Measurements from ENCODE around the gene RIIAD1. TPM values are rescaled to one million over a fixed set of nuclear protein-coding genes. Genes with fewer than 3 reads are reported as not detected.

Gene RIIAD1
- polyA plus RNA-seq, 1 of the 3 experiments (the other 2 are of a cell fraction), result not detected

DNA sequence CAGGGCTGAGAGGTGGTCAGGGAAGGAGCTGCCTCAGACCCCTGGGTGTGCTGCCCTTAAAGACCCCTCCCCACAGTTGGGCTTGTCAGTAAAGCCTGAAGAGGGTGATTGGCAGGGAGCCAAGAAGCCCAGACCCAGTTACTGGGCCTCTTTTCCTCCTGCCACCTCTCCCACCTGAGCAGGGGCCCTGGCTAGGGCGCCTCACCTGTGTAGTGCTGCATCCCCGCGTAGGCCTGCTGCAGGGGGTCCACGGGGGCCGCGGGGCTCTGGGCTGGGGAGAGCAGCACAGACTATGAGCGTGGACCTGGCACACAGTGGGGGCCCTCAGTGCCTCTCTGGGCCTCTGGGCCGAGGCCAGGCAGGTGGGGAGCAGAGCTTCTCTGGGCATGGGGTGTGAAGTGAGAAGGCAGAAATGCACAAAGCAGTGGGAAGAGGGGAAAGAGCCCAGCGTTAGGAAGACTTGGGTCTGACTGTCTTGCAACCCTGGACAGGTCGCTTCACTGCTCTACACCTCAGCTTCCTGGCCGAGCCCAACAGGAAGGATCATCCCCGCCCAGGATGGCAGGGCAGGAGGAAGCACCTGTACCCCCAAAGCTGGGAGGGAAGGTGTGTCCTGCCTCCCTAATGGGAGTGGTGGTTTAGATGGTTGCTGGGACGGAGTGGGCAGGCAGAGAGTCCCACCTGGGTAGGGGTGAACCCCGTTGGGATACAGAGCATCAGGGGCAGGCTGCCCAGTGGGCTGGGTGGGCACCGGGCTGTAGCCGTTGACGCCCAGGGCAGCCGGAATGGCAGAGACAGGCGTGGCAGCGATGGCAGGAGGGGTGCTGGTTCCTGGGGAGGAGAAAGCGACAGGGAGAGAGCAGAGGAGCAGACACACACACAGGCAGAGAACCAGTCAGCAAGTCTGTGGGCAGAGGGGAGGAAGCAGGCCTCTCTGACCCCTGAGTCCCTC, 14.6 kb upstream of the RIIAD1 start:
- no peak for DNase-seq
- POLR2A ChIA-PET, result interaction anchor here (0.6 kb wide), 1 partner anchor 13 kb away, joined by 3 read pairs; no protein-coding TSS in a partner anchor
- no peaks in the 10 kb centered on the region for H4K20me1 ChIP-seq (ENCODE audit: insufficient read depth)
- no peaks in the 10 kb centered on the region for H3F3A ChIP-seq (replicated peaks; ENCODE audit: insufficient read depth)
- H2AFZ ChIP-seq (ENCODE audit: low read depth), result no peak overlapping the region
- H3K9me2 ChIP-seq, result no peaks in the 10 kb centered on the region
- H3K4me3 ChIP-seq (ENCODE audit: low read depth in 2 of 2, low read length in 1 of 2), result no peak overlapping the region
- no peaks in the 10 kb centered on the region for H3K27me3 ChIP-seq (ENCODE audit: insufficient read depth)
- CTCF ChIA-PET, result interaction anchor here (1.5 to 2.0 kb wide), 2 partner anchors 9 to 14 kb away, joined by 7 to 8 read pairs; no protein-coding TSS in a partner anchor
- H3K9ac ChIP-seq, result no peak overlapping the region
- H3K79me2 ChIP-seq (ENCODE audit: insufficient read depth), result no peaks in the 10 kb centered on the region
- WGBS (ENCODE audit: low lambda C conversion rate), result 87% methylated on average over 16 of the region's 21 CpGs
- H3K4me1 ChIP-seq (ENCODE audit: control insufficient read depth in 1 of 2, insufficient read depth in 2 of 2, low read depth in 1 of 2, low read length in 1 of 2), result peaks cover 0 to 22% of the 10 kb centered on the region in 2 experiments; a peak in 1 of 4 replicates
- no peak for TF ChIP-seq MXI1 (IDR thresholded peaks at IDR 0.05; ENCODE audit: low read depth, low read length)
- no peak for TF ChIP-seq RFX5 (IDR thresholded peaks at IDR 0.05; ENCODE audit: low read length)
- TF ChIP-seq, protein P1, sequence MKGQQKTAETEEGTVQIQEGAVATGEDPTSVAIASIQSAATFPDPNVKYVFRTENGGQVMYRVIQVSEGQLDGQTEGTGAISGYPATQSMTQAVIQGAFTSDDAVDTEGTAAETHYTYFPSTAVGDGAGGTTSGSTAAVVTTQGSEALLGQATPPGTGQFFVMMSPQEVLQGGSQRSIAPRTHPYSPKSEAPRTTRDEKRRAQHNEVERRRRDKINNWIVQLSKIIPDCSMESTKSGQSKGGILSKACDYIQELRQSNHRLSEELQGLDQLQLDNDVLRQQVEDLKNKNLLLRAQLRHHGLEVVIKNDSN (IDR thresholded peaks at IDR 0.05; ENCODE audit: borderline replicate concordance, low read depth), result no peak
- TF ChIP-seq FOXJ3 (CRISPR knock-in tag; IDR thresholded peaks at IDR 0.05), result no peak
- TF ChIP-seq, protein P2, sequence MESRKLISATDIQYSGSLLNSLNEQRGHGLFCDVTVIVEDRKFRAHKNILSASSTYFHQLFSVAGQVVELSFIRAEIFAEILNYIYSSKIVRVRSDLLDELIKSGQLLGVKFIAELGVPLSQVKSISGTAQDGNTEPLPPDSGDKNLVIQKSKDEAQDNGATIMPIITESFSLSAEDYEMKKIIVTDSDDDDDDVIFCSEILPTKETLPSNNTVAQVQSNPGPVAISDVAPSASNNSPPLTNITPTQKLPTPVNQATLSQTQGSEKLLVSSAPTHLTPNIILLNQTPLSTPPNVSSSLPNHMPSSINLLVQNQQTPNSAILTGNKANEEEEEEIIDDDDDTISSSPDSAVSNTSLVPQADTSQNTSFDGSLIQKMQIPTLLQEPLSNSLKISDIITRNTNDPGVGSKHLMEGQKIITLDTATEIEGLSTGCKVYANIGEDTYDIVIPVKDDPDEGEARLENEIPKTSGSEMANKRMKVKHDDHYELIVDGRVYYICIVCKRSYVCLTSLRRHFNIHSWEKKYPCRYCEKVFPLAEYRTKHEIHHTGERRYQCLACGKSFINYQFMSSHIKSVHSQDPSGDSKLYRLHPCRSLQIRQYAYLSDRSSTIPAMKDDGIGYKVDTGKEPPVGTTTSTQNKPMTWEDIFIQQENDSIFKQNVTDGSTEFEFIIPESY (IDR thresholded peaks at IDR 0.05; ENCODE audit: borderline replicate concordance, low read depth), result no peak
- no peak for TF ChIP-seq GABPA (IDR thresholded peaks at IDR 0.05; ENCODE audit: low read depth)
- TF ChIP-seq, protein P3, sequence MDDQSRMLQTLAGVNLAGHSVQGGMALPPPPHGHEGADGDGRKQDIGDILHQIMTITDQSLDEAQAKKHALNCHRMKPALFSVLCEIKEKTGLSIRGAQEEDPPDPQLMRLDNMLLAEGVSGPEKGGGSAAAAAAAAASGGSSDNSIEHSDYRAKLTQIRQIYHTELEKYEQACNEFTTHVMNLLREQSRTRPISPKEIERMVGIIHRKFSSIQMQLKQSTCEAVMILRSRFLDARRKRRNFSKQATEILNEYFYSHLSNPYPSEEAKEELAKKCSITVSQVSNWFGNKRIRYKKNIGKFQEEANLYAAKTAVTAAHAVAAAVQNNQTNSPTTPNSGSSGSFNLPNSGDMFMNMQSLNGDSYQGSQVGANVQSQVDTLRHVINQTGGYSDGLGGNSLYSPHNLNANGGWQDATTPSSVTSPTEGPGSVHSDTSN (IDR thresholded peaks at IDR 0.05), result no peak
- no peak for TF ChIP-seq JUND (IDR thresholded peaks at IDR 0.05)
- TF ChIP-seq FOSL2 (IDR thresholded peaks at IDR 0.05; ENCODE audit: borderline replicate concordance, low read depth), result no peak
- TF ChIP-seq, protein P4, sequence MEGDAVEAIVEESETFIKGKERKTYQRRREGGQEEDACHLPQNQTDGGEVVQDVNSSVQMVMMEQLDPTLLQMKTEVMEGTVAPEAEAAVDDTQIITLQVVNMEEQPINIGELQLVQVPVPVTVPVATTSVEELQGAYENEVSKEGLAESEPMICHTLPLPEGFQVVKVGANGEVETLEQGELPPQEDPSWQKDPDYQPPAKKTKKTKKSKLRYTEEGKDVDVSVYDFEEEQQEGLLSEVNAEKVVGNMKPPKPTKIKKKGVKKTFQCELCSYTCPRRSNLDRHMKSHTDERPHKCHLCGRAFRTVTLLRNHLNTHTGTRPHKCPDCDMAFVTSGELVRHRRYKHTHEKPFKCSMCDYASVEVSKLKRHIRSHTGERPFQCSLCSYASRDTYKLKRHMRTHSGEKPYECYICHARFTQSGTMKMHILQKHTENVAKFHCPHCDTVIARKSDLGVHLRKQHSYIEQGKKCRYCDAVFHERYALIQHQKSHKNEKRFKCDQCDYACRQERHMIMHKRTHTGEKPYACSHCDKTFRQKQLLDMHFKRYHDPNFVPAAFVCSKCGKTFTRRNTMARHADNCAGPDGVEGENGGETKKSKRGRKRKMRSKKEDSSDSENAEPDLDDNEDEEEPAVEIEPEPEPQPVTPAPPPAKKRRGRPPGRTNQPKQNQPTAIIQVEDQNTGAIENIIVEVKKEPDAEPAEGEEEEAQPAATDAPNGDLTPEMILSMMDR (IDR thresholded peaks at IDR 0.05), result no peak
- TF ChIP-seq ELF1 (IDR thresholded peaks at IDR 0.05), result no peak
- TF ChIP-seq, protein P5, sequence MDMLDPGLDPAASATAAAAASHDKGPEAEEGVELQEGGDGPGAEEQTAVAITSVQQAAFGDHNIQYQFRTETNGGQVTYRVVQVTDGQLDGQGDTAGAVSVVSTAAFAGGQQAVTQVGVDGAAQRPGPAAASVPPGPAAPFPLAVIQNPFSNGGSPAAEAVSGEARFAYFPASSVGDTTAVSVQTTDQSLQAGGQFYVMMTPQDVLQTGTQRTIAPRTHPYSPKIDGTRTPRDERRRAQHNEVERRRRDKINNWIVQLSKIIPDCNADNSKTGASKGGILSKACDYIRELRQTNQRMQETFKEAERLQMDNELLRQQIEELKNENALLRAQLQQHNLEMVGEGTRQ (IDR thresholded peaks at IDR 0.05; ENCODE audit: borderline replicate concordance, low read depth, low read length), result no peak
- TF ChIP-seq RAD21 (IDR thresholded peaks at IDR 0.05; ENCODE audit: low read length), result no peak
- H3K36me3 ChIP-seq (replicated peaks in 1 of 2; ENCODE audit: control insufficient read depth in 1 of 2, insufficient read depth in 2 of 2, low read length in 1 of 2), result no peaks in the 10 kb centered on the region
- no peaks in the 10 kb centered on the region for H3K9me3 ChIP-seq
- no peak overlapping the region for H3K27ac ChIP-seq (ENCODE audit: low read depth in 2 of 2, low read length in 1 of 2)
- H3K4me2 ChIP-seq, result no peak overlapping the region

All from SK-N-SH (cell line).